Measurements from ENCODE around the gene PHF21A.
A peak's percentile ranks its signal among the peaks of the same experiment; 100 is the strongest.
"Not testable (repeated sequence)": the region's sequence is repeated elsewhere in the genome, so short reads cannot be mapped to it uniquely, and the experiment has no call there.

The PHF21A gene

DNA sequence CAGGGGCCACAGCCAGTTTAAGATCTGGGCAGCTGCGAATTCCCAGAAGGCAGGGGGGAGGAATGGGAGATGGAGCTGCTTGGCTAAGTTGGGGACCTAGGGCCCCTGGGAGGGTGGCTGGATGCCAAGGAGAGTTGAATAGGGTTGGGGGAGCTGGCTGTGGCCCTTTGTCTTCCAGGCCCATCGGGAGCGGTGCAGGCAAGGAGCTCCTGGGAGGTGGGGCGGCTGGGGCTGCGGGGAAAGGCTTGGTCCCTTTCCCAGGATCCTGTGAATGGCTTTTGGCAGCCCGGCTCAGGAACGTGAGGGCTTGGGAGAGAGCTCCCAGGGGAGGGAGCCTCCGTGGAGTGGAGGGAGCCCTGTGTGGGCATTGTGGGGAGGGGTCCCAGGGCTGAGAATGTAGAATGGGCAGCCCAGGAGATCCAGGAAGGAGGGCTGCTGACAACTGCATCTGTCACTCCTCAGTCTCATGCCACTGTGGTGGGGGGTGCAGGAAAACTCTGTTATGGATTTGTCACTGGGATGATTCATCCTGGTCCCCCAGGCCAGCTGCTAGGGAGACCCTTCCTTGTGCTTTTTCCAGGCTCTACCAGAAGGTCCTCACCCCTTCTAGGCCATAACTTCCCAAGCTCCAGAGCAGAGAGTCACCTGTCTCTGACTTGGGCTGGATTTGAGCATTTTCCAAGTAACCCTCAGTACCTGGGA, 220.2 kb downstream of the PHF21A start:
- no peak for DNase-seq

DNA sequence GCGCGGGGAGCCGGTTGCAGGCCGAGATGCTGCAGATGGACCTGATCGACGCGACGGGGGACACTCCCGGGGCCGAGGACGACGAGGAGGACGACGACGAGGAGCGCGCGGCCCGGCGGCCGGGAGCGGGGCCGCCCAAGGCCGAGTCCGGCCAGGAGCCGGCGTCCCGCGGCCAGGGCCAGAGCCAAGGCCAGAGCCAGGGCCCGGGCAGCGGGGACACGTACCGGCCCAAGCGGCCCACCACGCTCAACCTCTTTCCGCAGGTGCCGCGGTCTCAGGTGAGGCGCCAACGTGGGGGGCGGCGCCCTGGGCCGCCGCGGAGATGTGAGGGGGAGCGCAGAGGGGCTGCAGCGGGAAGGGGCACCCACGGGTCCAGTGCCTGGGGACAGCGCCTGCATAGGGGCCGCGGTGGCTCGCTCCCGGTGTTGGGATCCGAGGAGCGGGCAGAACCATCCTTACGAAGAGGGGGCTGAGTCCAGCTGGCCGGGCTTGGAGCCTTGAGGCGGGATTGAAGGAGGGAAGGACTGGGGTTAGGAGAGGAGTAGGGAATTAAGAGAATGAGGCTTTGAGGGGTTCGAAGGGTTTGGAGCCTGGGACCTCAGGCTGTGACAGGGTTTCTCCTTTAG, 221.0 kb downstream of the PHF21A start:
- DNase-seq = not testable (repeated sequence)

DNA sequence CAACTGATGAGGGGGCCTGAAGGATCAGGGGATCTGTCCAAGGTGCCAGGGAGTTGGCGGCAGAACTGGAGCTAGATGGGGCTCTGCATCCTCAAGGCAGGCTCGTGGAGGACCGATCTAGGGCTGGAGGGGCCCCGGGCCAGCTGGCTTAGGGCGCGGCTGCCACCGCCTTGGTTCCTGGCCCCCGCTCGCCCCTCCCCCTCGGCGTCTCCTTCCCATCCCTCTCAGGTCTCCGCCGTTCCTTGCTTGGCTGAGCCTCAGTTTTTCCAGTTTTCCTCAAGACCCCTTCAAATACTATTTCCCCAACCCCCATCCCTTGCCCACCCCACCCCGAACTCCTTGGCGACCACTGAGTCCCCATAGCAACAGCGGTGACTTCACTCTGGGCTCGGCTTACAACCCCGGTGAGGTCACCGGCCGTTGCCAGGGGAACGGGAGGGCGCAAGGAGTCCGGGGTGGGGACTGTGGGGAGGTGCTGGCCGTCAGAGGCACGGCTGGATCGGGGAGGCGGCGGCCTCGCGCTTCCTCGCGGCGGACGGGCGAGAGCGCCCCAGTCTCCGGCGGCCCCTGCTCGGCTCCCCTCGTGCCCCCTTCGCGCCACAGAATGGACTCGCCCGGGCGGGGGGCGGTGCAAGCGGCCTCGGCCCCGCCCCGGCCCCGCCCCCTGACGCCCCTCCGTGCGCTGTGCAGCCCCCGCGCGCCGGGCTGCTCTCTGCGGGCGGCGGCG, 221.6 kb downstream of the PHF21A start:
- peak; percentile 61 to 83 (median 68) for DNase-seq

DNA sequence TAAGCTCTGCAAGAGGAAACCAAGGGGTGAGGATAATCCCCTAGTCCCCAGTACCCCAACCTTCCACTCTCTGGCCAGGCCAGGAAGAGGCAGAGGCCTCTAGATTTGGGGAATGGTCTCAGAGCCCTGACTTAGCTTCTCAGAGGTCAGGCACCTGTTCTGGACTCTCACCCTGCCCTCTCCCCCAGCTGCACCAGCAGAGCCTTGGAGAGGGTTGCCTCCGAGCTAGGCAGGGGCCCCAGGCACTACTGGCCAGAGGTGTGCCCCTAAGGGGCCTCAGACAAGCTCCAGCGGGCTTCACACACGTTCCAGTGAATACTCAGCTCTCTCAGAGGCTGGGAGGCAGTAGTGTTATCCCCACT, 222.2 kb downstream of the PHF21A start:
- DNase-seq = no peak

DNA sequence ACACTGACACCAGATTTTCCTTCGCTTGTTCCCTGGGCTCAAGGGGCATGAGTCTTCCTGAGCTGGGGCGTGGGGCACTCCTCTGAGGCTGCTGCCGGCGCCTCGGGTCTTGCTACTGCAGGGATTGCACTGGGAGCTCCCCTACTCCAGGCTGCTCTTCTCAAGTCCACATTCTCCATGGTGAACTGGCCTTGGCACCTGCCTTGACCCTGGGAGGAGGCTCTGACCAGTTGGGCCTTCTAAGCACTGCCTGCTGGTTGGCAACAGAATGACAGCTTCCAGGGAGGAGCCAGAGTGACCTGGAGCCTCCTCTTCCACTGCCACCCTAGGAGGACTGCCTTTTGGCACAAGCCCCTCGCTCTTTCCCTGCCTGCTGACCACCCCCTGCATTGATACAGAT, 223.7 kb downstream of the PHF21A start:
- DNase-seq = no peak

DNA sequence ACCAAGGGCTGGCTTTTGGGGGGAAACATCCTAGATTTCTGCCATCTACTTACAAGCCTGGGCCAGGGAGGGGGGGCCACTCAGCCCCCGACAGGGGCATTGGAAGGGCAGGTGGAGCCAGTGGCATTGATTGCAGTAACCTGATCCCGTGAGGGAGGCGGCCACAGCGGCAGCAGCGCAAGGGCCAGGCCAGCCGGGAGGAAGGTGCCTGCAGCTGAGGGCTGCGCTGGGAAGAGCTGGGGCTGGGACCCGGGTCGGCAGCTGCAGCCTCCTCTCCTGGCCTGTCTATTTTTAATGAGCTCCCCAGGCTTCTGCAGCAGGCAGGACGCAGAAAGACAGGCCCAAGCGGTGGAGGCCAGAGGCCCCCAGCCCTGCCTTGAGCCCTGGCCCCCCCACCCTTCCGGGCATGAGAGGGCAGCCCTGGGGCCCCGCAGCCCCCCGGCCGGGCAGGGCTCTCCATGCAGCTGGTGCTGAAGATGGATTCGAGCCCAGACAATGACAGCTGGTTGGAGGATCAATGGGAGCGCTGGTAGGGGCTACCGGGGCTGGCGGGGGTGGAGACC, 224.8 kb downstream of the PHF21A start:
- DNase-seq = no peak

DNA sequence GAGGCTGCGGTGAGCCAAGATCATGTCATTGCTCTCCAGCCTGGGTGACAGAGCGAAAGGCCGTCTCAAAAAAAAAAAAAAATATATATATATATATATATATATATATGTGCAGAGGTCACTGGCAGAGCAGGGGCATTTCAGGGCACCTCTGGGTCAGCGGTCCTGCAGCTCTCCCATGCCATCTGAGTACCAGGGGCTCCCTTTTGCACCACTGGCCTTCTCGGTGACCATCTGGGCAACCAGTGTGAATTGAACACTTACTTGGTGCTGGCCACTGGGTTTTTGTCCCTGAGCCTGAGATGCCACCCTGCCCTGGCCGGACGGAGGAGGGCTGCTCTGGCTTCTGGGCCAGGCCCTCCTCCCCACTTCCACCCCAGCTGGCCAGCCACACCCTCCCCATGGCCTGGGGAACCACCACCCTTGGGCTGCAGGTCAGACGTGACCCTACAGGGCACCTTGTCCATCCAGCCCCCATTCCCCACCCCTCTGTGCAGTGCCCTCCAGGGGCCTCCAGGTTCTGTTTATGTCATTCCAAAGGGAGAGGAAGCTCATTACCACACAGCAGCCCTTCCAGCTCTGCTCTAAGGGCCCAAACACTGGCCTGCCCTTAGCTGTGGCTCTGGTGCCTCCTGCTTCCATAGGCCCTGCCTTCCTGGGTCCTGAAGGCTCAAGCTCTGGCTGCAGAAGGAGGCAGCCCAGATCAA, 225.5 kb downstream of the PHF21A start:
- no peak for DNase-seq

DNA sequence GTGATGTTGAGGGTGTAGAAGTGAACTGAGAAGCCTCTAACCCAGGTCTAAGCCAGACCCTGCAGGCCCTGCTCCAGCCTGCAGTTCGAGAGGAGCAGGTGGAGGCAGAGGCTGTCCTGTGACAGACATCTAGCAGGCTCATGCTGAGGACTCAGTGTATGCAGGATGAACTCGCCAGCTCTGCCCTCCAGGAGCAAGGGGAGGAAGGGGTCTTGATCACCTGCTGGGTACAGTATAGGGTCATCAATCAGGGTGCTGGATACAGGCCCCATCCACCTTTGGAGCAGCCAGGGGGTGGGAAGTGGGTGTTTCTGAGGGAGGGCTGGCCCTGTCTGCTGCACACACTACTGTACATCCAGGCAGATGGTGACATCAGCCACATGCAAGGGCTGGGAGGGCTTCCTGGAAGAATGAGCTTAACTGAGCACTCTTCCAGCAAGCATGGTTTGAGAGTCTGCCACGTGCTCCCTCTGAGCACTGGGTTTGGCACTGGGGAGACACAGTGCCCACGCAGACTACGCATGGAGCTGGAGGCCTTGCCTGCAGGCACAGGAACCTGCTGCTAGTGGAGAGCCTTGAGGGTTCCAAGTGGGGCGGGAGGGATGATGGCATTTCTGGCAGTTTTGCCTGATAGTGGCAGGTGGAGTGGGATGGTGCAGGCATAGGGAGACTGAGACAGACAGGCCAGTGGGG, 226.6 kb downstream of the PHF21A start:
- no peak for DNase-seq

DNA sequence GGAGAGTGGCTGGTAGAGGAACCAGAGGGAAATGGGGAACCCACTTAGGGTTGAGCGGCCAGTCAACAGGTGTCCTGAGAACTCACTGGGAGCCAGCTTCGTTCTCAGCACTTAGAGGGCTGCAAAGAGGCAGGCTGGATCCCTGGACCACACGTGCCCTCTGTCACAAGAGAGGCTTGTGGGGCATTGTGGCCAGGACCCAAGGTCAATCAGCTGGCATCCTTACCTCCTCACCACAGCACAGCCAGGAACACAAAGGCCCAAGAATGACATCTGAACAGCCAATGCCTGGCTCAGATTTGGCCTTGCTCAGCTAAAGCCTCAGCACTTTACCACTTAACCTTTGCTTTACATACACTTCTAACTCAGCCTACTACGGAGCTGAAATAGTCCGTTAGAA, 228.4 kb downstream of the PHF21A start:
- DNase-seq = no peak

DNA sequence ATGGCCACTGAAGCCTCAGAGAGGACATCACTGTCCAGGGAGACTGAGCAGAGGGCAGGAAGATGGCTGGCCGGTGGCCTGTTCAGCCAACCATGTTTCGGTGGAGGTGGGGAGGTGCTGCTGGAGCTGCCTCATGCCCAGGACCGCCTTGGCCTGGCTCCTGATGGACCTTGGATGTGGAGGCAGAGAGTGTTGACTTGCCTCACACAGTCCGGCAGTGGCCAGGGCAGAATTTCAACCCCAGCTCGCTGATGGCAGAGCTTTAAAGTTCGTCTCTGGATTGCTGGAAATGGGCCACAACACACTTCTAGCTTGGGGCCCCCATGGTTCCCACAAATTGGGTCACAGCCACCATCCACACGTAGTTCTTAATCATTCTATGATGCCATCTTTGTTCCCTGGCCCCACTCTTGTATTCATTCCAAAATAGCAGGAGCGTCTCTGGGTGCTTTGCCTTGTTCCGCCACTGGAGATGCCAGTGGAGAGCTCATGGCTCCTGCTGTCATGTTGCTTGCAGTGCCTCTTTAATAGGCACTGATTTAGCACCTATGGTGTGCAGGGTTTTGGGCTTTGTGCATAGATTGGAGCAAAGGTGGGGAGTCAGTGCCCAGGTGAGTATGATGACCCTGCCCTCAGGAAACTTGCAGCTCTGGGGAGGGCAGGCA, 230.2 kb downstream of the PHF21A start:
- DNase-seq = no peak

DNA sequence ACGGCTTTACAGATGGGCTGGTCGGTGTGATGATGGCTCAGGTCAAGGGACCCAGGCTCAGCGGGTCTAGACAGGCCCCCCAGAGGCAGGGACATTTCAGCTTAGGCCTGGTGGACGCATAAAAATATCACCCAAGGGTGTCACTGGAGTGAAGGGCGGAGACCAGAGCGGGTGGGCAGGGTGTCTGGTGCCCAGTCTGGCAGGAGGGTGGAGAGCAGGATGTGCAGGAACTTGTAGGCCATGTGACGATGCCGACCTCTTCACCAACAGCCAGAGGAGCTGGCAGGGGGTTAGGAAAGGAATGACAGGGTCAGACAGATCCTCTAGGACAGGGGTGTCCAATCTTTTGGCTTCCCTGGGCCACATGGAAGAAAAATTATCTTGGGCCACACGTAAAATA, 231.3 kb downstream of the PHF21A start:
- DNase-seq = no peak

DNA sequence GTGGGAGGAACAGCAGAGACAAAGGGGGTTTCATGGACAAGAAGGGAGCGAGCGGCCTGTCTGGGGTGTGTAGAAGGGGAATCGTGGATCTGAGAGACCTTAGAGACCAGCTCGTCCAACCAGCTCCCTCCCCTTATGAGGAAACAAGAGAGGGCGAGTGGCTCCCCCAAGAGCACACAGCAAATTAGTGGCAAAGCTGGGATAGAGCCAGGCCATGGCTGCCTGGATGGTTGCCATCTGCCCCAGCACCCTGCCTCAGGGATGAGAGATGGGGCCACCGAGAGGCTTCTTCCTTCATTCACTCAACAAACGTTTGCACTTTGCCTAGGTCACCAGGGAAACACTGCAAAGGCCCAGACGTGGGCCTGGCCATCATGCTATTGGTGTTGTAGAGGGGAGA, 231.7 kb downstream of the PHF21A start:
- no peak for DNase-seq

DNA sequence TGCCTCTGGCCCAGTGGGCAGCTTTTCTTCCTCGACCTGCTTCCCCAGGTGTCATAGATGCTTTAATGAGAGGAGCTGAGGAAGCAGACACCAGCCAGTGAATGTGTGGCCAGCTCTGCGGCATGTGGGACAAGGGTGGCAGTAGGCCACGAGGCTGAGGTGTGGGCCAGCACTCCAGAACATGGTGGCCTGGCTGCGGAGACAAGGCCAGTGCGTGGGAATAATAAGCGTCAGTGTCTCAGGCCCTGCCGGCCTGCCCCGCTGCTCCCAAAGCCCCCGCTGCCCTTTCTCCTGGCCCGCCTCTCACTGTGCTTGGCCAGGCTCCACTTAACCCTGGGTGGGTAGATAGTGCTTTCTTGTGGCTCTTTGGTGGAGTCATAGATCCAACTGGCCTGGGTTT, 233.7 kb downstream of the PHF21A start:
- DNase-seq = no peak

DNA sequence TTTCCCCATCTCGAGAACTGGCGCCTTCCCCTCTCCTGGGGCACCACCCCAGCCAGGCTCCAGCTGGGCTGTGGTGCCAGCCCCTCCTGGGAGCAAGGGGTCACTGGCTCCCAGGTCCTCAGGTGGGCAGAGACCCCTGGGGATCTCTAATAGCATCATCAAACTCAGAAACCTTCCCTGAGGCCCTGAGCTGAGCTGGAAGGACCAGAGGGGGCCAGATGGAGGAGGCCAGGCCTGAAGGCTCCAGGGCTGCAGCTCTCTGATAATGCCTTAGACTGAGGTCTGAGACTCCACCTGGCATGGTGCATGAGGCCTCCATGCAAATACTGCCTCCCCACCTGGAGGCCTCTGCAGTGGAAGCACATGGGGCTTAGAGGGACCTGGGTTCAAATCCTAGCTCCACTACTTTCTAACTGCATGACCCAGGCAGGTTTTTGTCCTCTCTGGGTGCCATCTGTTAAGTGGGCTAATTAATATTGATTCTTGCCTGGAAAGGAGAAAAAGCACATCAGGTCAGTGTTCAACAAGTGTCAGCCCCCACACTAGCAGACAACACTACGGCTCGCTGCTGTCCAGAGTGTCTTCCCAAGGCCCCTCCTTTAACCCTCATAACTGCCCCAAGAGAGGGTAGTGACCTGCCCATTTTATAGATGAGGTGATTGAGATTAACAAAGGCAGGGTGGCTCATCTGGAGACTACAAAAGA, 234.3 kb downstream of the PHF21A start:
- no peak for DNase-seq

DNA sequence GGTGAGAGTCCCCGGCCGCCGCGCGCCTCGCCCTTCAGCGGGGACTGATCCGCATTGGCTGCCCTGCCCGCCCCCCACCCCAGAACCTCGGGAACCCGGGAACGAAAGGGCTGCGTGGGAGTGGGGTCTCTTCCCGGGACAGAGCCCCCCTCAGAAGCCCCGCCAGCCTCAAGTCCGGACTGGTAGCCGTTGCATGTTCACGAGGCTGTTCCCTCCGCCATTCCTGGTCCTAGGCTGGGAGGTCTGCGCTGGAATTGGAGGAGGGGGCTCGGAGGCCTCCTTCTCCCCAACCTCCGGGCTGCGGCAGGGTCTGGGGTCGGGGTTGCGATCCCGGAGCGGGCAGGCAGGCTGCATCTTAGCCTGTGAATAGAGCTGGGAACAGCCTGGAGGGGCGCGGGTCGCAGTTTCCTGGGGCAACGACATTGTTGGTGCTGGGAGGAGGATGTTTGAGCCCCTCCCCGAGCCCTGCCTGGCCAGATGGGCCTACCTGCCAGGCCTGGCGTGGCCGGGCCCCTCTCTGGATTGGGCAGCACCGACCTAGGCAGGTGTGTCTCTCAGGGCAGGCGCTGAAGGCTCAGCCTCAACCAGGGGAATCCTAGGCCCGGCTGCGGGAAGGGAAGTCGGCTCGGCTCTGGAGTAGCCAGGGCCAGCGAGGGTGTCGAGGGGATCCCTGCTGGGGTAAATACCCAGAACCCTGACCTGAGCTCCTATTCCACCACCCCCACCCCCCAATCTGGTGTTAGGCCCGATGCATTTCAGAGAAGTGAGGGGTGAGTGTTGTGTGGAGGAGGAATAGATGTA, 235.1 kb downstream of the PHF21A start:
- no peak for DNase-seq

DNA sequence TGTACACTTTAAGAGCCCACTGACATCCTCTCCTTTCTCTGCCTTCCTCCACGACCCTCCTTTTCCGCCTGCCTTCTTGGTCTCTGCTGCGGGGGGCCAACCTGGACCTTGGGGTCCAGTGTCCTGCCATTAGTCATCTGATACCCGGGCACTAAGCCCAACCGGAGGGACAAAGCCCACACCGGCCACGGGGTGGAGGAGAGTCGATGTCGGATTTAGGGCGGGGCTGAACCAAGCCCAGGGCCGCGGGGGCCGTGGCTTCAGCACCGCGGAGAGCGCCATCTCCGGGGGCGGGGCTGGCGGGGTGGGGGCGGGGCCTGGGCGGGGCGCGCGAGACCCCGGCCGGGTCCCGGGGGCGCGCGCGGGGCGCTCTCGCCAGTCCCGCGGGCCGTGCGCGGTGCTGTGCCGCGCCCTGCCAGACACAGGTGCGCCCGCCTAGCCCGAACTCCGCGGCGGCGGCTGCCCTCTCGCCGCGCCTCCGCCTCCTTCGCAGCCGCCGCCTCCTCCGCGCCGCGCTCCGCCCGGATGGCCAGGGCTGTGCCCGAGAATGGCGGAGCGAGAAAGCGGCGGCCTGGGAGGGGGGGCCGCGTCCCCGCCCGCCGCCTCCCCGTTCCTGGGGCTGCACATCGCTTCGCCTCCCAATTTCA, 235.9 kb downstream of the PHF21A start, which contains the start of gene MAPK8IP1:
MAPK8IP1 (plus strand) TSS at position 378 of the 647 bp plus-strand sequence; CDS start at position 548, 170 bp downstream.
- peak; percentile 46 to 79 (median 58) for DNase-seq

DNA sequence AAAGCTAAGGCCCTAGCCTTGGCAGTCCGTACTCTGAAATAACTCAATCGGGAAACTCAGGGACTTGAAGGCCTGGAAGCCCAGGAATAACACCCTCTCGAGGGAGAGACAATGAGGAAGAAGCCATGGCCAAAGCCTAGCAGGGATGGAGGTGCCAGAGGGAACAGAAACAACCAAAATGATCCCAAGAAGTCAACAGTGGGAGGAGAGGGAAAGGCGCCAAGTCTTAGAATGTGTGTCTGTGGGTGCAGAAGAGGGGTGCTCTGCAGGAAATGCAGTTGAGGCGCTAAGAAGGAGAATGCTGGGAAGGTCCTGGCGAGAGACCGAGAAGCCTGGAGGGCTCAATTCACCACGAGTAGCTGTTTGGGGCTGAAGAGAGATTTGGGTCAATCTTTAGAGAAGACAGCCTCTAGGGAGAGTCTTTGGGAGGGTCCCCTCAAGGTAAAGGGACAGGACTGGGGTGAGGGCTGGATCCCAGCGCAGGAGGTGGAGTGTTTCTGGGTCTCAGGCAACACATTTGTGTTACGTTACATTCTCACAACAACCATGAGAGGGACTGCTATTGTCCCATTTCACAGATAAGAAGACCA, 236.6 kb downstream of the PHF21A start:
- no peak for DNase-seq
